MCF 10A (cell line): ENCODE results near the gene STAM. TPM values are rescaled to one million over a fixed set of nuclear protein-coding genes. Genes with fewer than 3 reads are reported as not detected.

ENCODE experiments used
- BruUV-seq: library from RNA; stranded (reverse); fragments of 400-500 nt; replicated peaks from 2 replicates; lab custom pipeline; 2021; lab: Mats Ljungman, UMichigan
- CTCF ChIA-PET: fragments of 300-600 bp; sonication (Branson Sonifier 250); formaldehyde crosslinking; extraction: SDS; loops from one replicate; lab custom pipeline; 2021; ENCODE audit warnings: antibody characterized with exemption, inconsistent platforms; lab: Yijun Ruan, JAX
- POLR2A ChIA-PET: fragments of 300-600, 350-650 bp; sonication (Branson Sonifier 250); formaldehyde crosslinking; extraction: SDS; loops from one replicate; lab custom pipeline; 2020; ENCODE audit warnings: antibody characterized with exemption, inconsistent platforms; lab: Yijun Ruan, JAX
- DNase-seq: peaks from one replicate; pipeline ENCODE4 v3.0.0-alpha.2; 2018; ENCODE audit not compliant: unreplicated experiment
- H3K27ac Mint-ChIP-seq: one replicate; pipeline ENCODE4 v1.8.0; 2022; ENCODE audit warnings: mild to moderate bottlenecking, low read depth, mixed read lengths; ENCODE audit not compliant: unreplicated experiment
- H3K27me3 Mint-ChIP-seq: one replicate; pipeline ENCODE4 v1.8.0; 2022; ENCODE audit warnings: mixed read lengths; ENCODE audit not compliant: insufficient read depth, unreplicated experiment
- H3K36me3 Mint-ChIP-seq: one replicate; pipeline ENCODE4 v1.8.0; 2022; ENCODE audit warnings: mild to moderate bottlenecking, moderate library complexity, mixed read lengths; ENCODE audit not compliant: insufficient read depth, unreplicated experiment
- H3K4me1 Mint-ChIP-seq: one replicate; pipeline ENCODE4 v1.8.0; 2022; ENCODE audit warnings: mixed read lengths; ENCODE audit not compliant: insufficient read depth, unreplicated experiment
- H3K4me3 Mint-ChIP-seq: one replicate; pipeline ENCODE4 v1.8.0; 2022; ENCODE audit warnings: mild to moderate bottlenecking, moderate library complexity, mixed read lengths; ENCODE audit not compliant: unreplicated experiment
- H3K9me3 Mint-ChIP-seq: one replicate; pipeline ENCODE4 v1.8.0; 2022; ENCODE audit warnings: mixed read lengths; ENCODE audit not compliant: unreplicated experiment
- CTCF ChIP-seq: fragments of 200-600 bp; IDR thresholded peaks from one replicate; pipeline ENCODE4 v1.8.0; 2022; ENCODE audit warnings: antibody characterized with exemption, mild to moderate bottlenecking; ENCODE audit not compliant: unreplicated experiment
- intact Hi-C: fragments of 100-400 bp; cut with micrococcal nuclease; formaldehyde crosslinking; loops from 2 replicates; pipeline ENCODE4 v1.14.1; 2022
- total RNA-seq: library from RNA; stranded (reverse); gene quantifications from 2 replicates; pipeline ENCODE4 v1.2.3, GENCODE V29; 2022

STAM gene
- total RNA-seq, 1 experiment from 2014 or later, result 35.4 TPM

GRCh38 chr10:17756557-17757217, 112.7 kb downstream of the STAM start:
- intact Hi-C loops, result no loop called here
- CTCF ChIA-PET, result interaction anchor here (0.5 to 0.6 kb wide), 2 partner anchors 14 to 44 kb away, joined by 3 to 4 read pairs; no protein-coding TSS in a partner anchor
- no peak for TF ChIP-seq CTCF
- no peak overlapping the region for H3K27ac Mint-ChIP-seq
- no peak overlapping the region for H3K4me3 Mint-ChIP-seq
- no peaks in the 10 kb centered on the region for H3K27me3 Mint-ChIP-seq
- H3K36me3 Mint-ChIP-seq, result no peaks in the 10 kb centered on the region
- POLR2A ChIA-PET, result no interaction called here
- H3K4me1 Mint-ChIP-seq, result no peaks in the 10 kb centered on the region
- no peak for DNase-seq
- H3K9me3 Mint-ChIP-seq, result no peaks in the 10 kb centered on the region
- no TSS peak for BruUV-seq

GRCh38 chr10:17758200-17758599, 114.2 kb downstream of the STAM start:
- POLR2A ChIA-PET, result no interaction called here
- intact Hi-C loops, result no loop called here
- CTCF ChIA-PET, result interaction anchor here (0.8 to 1.2 kb wide), 4 partner anchors 9 to 458 kb away, joined by 3 to 8 read pairs (median 4); no protein-coding TSS in a partner anchor

GRCh38 chr10:17758896-17759295, 114.9 kb downstream of the STAM start:
- intact Hi-C loops, result no loop called here
- H3K4me3 Mint-ChIP-seq, result no peak overlapping the region
- H3K4me1 Mint-ChIP-seq, result no peaks in the 10 kb centered on the region
- H3K27ac Mint-ChIP-seq, result no peak overlapping the region
- H3K36me3 Mint-ChIP-seq, result no peaks in the 10 kb centered on the region
- ChIA-PET CTCF (interaction anchor here (0.5 to 1.6 kb wide), 4 partner anchors 15 to 1232 kb away, joined by 3 to 8 read pairs (median 4); no protein-coding TSS in a partner anchor), POLR2A (interaction anchor here (1.1 to 1.2 kb wide), 2 partner anchors 21 to 29 kb away, joined by 3 read pairs; no protein-coding TSS in a partner anchor)
- BruUV-seq, result no TSS peak
- no peaks in the 10 kb centered on the region for H3K27me3 Mint-ChIP-seq
- no peak for TF ChIP-seq CTCF
- DNase-seq, result no peak
- no peaks in the 10 kb centered on the region for H3K9me3 Mint-ChIP-seq

More at GRCh38 chr10:17758200-17758599, 114.2 kb downstream of the STAM start:
- H3K27ac Mint-ChIP-seq, result no peak overlapping the region
- no peak overlapping the region for H3K4me3 Mint-ChIP-seq
- no peaks in the 10 kb centered on the region for H3K36me3 Mint-ChIP-seq
- H3K9me3 Mint-ChIP-seq, result no peaks in the 10 kb centered on the region
- no peak for DNase-seq
- no peak for TF ChIP-seq CTCF
- H3K4me1 Mint-ChIP-seq, result no peaks in the 10 kb centered on the region
- H3K27me3 Mint-ChIP-seq, result no peaks in the 10 kb centered on the region
- no TSS peak for BruUV-seq

- Mint-ChIP-seq H3K9me3 (no peaks in the 10 kb centered on the region), H3K36me3 (no peaks in the 10 kb centered on the region), H3K27ac (no peak overlapping the region), H3K4me1 (no peaks in the 10 kb centered on the region), H3K27me3 (no peaks in the 10 kb centered on the region), H3K4me3 (no peak overlapping the region)
- BruUV-seq, result no TSS peak
- DNase-seq, result no peak
- intact Hi-C loops, result no loop called here
- ChIA-PET CTCF (interaction anchor here (1.7 kb wide), 1 partner anchor 16 kb away, joined by 3 read pairs; no protein-coding TSS in a partner anchor), POLR2A (interaction anchor here (0.6 kb wide), 1 partner anchor 120 kb away, joined by 3 read pairs; no protein-coding TSS in a partner anchor)
- TF ChIP-seq CTCF, result no peak
These were observed 120.2 kb downstream of the STAM start for GRCh38 chr10:17764142-17764541.
